GM12878 (cell line): ENCODE measurements around the gene CARD19. TPM values are rescaled to one million over a fixed set of nuclear protein-coding genes. Genes with fewer than 3 reads are reported as not detected.
A peak's percentile ranks its signal among the peaks of the same experiment; 100 is the strongest.

Experiments used
- ATF7 ChIP-seq: fragments of 450-650 bp; IDR thresholded peaks from 2 replicates; pipeline ENCODE4 v1.6.1; 2016; ENCODE audit warnings: low read depth, mild to moderate bottlenecking
- BCLAF1 ChIP-seq: fragments of 450-650 bp; IDR thresholded peaks from 2 replicates; pipeline ENCODE4 v1.6.1; 2017; ENCODE audit warnings: antibody characterized with exemption, mild to moderate bottlenecking, moderate library complexity
- CEBPZ ChIP-seq: fragments of 150-350 bp; IDR thresholded peaks from 2 replicates; pipeline ENCODE4 v1.6.1; 2016; ENCODE audit warnings: low read depth, low read length
- DPF2 ChIP-seq: fragments of 450-650 bp; IDR thresholded peaks from 2 replicates; pipeline ENCODE4 v1.6.1; 2017; ENCODE audit warnings: mild to moderate bottlenecking
- FOXM1 ChIP-seq: IDR thresholded peaks from 2 replicates; pipeline ENCODE4 v1.6.1; 2012; ENCODE audit warnings: low read depth, mild to moderate bottlenecking, inconsistent platforms, low read length, moderate library complexity
- IRF5 ChIP-seq: fragments of 450-650 bp; IDR thresholded peaks from 2 replicates; pipeline ENCODE4 v1.6.1; 2017; ENCODE audit warnings: borderline replicate concordance
- POU2F2 ChIP-seq: IDR thresholded peaks from 3 replicates; pipeline ENCODE4 v1.6.1; 2011; ENCODE audit warnings: low read depth, mild to moderate bottlenecking, low read length, borderline replicate concordance
- SIN3A ChIP-seq: IDR thresholded peaks from 2 replicates; pipeline ENCODE4 v1.6.1; 2012; ENCODE audit warnings: low read depth, low read length, improper control_type of control experiment
- ZNF622 ChIP-seq: fragments of 450-650 bp; IDR thresholded peaks from 2 replicates; pipeline ENCODE4 v1.6.1; 2017; ENCODE audit warnings: mild to moderate bottlenecking, inconsistent platforms
- ZZZ3 ChIP-seq: IDR thresholded peaks from 2 replicates; pipeline ENCODE4 v1.6.1; 2011; ENCODE audit warnings: low read depth; ENCODE audit not compliant: control insufficient read depth, insufficient read length
- polyA plus RNA-seq, 11 experiments: library from polyadenylated mRNA; depleted of rRNA in 4 of 11; unstranded in 6 of 11; stranded (reverse) in 5 of 11; fragments of >200 nt; fragmentation: Nextera tagmentation in 4 of 11; fragmentation: Illumina TruSeq in 1 of 11; extraction: Ambion mirVana in 4 of 11; extraction: Trizol in 1 of 11; gene quantifications; 1 replicate in 1 of 11; 2 replicates in 10 of 11; pipeline versions ENCODE4 v1.2.1 to v1.2.3, GENCODE V29; 2011 to 2016; ENCODE audit warnings: inconsistent platforms in 2 of 11, missing spikeins in 2 of 11, low read depth in 1 of 11
- total RNA-seq, 4 experiments: library from RNA; depleted of rRNA in 3 of 4; stranded (reverse); fragments of >200 nt in 3 of 4; fragmentation: Illumina TruSeq in 1 of 4; extraction: Trizol in 1 of 4; gene quantifications; 2 replicates each; pipeline versions ENCODE4 v1.2.1 to v1.2.3, GENCODE V29; 2013 to 2021
- TF ChIP-seq, protein P1 (sequence below): fragments of 450-650 bp; IDR thresholded peaks from 2 replicates; pipeline ENCODE4 v1.6.1; 2018; ENCODE audit warnings: borderline replicate concordance, mild to moderate bottlenecking; ENCODE audit not compliant: partially characterized antibody

The CARD19 gene
- total and polyA plus RNA-seq, 10 of the 15 experiments (the other 5 are each of a cell fraction or from before 2014, with no cell fraction given), result 0.61 to 41.6 (median 19.9) TPM

GRCh38 chr9:93061791-93062763, 33.9 kb upstream of the CARD19 start (continued):
- TF ChIP-seq BCLAF1 (no peak), CEBPZ (no peak), POU2F2 (no peak), DPF2 (no peak), ZZZ3 (no peak), IRF5 (no peak), SIN3A (0 out of 2 replicates have a peak, but pooled peaks have one; percentile 14), FOXM1 (no peak), ATF7 (no peak), ZNF622 (no peak)
- TF ChIP-seq, protein P1, sequence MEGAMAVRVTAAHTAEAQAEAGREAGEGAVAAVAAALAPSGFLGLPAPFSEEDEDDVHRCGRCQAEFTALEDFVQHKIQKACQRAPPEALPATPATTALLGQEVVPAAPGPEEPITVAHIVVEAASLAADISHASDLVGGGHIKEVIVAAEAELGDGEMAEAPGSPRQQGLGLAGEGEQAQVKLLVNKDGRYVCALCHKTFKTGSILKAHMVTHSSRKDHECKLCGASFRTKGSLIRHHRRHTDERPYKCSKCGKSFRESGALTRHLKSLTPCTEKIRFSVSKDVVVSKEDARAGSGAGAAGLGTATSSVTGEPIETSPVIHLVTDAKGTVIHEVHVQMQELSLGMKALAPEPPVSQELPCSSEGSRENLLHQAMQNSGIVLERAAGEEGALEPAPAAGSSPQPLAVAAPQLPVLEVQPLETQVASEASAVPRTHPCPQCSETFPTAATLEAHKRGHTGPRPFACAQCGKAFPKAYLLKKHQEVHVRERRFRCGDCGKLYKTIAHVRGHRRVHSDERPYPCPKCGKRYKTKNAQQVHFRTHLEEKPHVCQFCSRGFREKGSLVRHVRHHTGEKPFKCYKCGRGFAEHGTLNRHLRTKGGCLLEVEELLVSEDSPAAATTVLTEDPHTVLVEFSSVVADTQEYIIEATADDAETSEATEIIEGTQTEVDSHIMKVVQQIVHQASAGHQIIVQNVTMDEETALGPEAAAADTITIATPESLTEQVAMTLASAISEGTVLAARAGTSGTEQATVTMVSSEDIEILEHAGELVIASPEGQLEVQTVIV, result no peak
